ENCODE data around the gene PSME2. TPM values are rescaled to one million over a fixed set of nuclear protein-coding genes. Genes with fewer than 3 reads are reported as not detected.

The PSME2 gene
- total and polyA plus RNA-seq, 2 of the 13 experiments (the other 11 are each of a cell fraction or from before 2014, with no cell fraction given): 332 to 716 TPM

- TF ChIP-seq RARG (CRISPR knock-in tag; IDR thresholded peaks at IDR 0.05; ENCODE audit: low read depth): peak; percentile 97
- TF ChIP-seq ETV6 (CRISPR knock-in tag; conservative IDR thresholded peaks at IDR 0.05): no peak; the same call in 1 of the 2 replicates
- no peak for TF ChIP-seq TOE1 (CRISPR knock-in tag; IDR thresholded peaks at IDR 0.05)
- TF ChIP-seq, protein P1, sequence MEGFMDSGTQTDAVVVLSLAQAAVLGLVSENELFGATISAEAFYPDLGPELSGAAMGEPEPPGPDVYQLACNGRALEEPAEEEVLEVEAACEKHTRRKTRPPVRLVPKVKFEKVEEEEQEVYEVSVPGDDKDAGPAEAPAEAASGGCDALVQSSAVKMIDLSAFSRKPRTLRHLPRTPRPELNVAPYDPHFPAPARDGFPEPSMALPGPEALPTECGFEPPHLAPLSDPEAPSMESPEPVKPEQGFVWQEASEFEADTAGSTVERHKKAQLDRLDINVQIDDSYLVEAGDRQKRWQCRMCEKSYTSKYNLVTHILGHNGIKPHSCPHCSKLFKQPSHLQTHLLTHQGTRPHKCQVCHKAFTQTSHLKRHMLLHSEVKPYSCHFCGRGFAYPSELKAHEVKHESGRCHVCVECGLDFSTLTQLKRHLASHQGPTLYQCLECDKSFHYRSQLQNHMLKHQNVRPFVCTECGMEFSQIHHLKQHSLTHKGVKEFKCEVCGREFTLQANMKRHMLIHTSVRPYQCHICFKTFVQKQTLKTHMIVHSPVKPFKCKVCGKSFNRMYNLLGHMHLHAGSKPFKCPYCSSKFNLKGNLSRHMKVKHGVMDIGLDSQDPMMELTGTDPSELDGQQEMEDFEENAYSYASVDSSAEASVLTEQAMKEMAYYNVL (CRISPR knock-in tag; IDR thresholded peaks at IDR 0.05; ENCODE audit: borderline replicate concordance): peak; percentile 48; the same call in 1 of the 2 replicates
- TF ChIP-seq, protein P2, sequence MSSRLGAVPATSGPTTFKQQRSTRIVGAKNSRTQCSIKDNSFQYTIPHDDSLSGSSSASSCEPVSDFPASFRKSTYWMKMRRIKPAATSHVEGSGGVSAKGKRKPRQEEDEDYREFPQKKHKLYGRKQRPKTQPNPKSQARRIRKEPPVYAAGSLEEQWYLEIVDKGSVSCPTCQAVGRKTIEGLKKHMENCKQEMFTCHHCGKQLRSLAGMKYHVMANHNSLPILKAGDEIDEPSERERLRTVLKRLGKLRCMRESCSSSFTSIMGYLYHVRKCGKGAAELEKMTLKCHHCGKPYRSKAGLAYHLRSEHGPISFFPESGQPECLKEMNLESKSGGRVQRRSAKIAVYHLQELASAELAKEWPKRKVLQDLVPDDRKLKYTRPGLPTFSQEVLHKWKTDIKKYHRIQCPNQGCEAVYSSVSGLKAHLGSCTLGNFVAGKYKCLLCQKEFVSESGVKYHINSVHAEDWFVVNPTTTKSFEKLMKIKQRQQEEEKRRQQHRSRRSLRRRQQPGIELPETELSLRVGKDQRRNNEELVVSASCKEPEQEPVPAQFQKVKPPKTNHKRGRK (CRISPR knock-in tag; IDR thresholded peaks at IDR 0.05): peak; percentile 85
- no peak for TF ChIP-seq ZNF607 (CRISPR knock-in tag; IDR thresholded peaks at IDR 0.05; ENCODE audit: borderline replicate concordance)
- TF ChIP-seq ADNP (CRISPR knock-in tag; IDR thresholded peaks at IDR 0.05): peak; percentile 7
- TF ChIP-seq, protein P3, sequence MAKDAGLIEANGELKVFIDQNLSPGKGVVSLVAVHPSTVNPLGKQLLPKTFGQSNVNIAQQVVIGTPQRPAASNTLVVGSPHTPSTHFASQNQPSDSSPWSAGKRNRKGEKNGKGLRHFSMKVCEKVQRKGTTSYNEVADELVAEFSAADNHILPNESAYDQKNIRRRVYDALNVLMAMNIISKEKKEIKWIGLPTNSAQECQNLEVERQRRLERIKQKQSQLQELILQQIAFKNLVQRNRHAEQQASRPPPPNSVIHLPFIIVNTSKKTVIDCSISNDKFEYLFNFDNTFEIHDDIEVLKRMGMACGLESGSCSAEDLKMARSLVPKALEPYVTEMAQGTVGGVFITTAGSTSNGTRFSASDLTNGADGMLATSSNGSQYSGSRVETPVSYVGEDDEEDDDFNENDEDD (CRISPR knock-in tag; IDR thresholded peaks at IDR 0.05; ENCODE audit: borderline replicate concordance): peak; percentile 72
- TF ChIP-seq, protein P4, sequence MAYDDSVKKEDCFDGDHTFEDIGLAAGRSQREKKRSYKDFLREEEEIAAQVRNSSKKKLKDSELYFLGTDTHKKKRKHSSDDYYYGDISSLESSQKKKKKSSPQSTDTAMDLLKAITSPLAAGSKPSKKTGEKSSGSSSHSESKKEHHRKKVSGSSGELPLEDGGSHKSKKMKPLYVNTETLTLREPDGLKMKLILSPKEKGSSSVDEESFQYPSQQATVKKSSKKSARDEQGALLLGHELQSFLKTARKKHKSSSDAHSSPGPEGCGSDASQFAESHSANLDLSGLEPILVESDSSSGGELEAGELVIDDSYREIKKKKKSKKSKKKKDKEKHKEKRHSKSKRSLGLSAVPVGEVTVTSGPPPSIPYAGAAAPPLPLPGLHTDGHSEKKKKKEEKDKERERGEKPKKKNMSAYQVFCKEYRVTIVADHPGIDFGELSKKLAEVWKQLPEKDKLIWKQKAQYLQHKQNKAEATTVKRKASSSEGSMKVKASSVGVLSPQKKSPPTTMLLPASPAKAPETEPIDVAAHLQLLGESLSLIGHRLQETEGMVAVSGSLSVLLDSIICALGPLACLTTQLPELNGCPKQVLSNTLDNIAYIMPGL (CRISPR knock-in tag; IDR thresholded peaks at IDR 0.05; ENCODE audit: borderline replicate concordance in 1 of 2, low read depth in 1 of 2): peak; percentile 89 to 98
- TF ChIP-seq ZNF850 (CRISPR knock-in tag; conservative IDR thresholded peaks at IDR 0.05): no peak
- TF ChIP-seq TAF15 (IDR thresholded peaks at IDR 0.05; ENCODE audit: low read depth, low read length, poor library complexity, severe bottlenecking): peak; percentile 93
- peak; percentile 95 for TF ChIP-seq MXD1 (CRISPR knock-in tag; IDR thresholded peaks at IDR 0.05)
- peak; percentile 99 for TF ChIP-seq ZSCAN31 (CRISPR knock-in tag; IDR thresholded peaks at IDR 0.05; ENCODE audit: low read depth)
- peak; percentile 50 for TF ChIP-seq RBM39 (IDR thresholded peaks at IDR 0.05; ENCODE audit: low read depth, low read length, poor library complexity, severe bottlenecking)
- no peak for TF ChIP-seq ISX (CRISPR knock-in tag; conservative IDR thresholded peaks at IDR 0.05)
- TF ChIP-seq ETV5 (CRISPR knock-in tag; IDR thresholded peaks at IDR 0.05; ENCODE audit: borderline replicate concordance): peak; percentile 79
- peak; percentile 98 for TF ChIP-seq MTA1 (CRISPR knock-in tag; IDR thresholded peaks at IDR 0.05; ENCODE audit: borderline replicate concordance)
- TF ChIP-seq MED1 (CRISPR knock-in tag; IDR thresholded peaks at IDR 0.05): peak; percentile 75
- TF ChIP-seq TERF1 (CRISPR knock-in tag; IDR thresholded peaks at IDR 0.05): peak; percentile 98
Observed at GRCh38 chr14:24141097-24141880, 5.1 kb downstream of the PSME2 start, which contains the start of gene EMC9 (continued).
